K562 (cell line): ENCODE results near the gene STAU1. TPM values are rescaled to one million over a fixed set of nuclear protein-coding genes. Genes with fewer than 3 reads are reported as not detected.

Source experiments
- ATAC-seq: fragments of 200-7000 bp; cut with Tn5 transposase; 3 replicates; pipeline ENCODE4 v1.9.1; 2020; ENCODE audit warnings: moderate library complexity
- BruUV-seq: library from RNA; stranded (reverse); fragments of 400-500 nt; replicated peaks from 2 replicates; lab custom pipeline; 2021; lab: Mats Ljungman, UMichigan
- CTCF ChIA-PET: fragments of 300-600 bp; formaldehyde crosslinking; extraction: SDS; loops from one replicate; lab custom pipeline; 2021; ENCODE audit warnings: low intra/inter-chr PET ratio; lab: Yijun Ruan, JAX
- POLR2A ChIA-PET: fragments of 300-600, 350-650 bp; sonication (Branson Sonifier 250); formaldehyde crosslinking; extraction: SDS; loops from one replicate; lab custom pipeline; 2021; ENCODE audit warnings: antibody characterized with exemption, inconsistent platforms; lab: Yijun Ruan, JAX
- DNase-seq, 4 experiments: peaks; one replicate each; pipeline versions ENCODE4 v3.0.0 to v3.0.0-alpha.2; 2011 to 2018; ENCODE audit warnings: low spot score in 3 of 4, mixed read lengths in 3 of 4; ENCODE audit errors: extremely low read depth in 1 of 4
- FAIRE-seq: peaks from 2 replicates; lab custom pipeline; 2011; peaks lifted over from hg19 to GRCh38; lab: Jason Lieb, UNC
- H2AFZ ChIP-seq: 2 replicates; pipeline ENCODE4 v1.6.0; 2011; ENCODE audit warnings: low read depth, low read length, control low read depth, inconsistent platforms
- H3K27ac ChIP-seq: fragments of 200-600 bp; 3 replicates; pipeline ENCODE4 v1.8.0; 2011; ENCODE audit warnings: low read depth, mild to moderate bottlenecking, control low read depth, inconsistent platforms, low read length, moderate library complexity, mixed read lengths; ENCODE audit errors: extremely low read depth
- H3K27me3 ChIP-seq, 2 experiments: fragments of 300-600 bp in 1 of 2; 2 replicates in 1 of 2; 3 replicates in 1 of 2; pipeline versions ENCODE4 v1.6.0 to v1.8.0; 2011; ENCODE audit warnings: inconsistent platforms in 2 of 2, low read length in 2 of 2, mild to moderate bottlenecking in 1 of 2, mixed read lengths in 1 of 2, moderate library complexity in 1 of 2; ENCODE audit not compliant: control insufficient read depth in 2 of 2, insufficient read depth in 2 of 2
- H3K36me3 ChIP-seq: fragments of 300-600 bp; 3 replicates; pipeline ENCODE4 v1.8.0; 2011; ENCODE audit warnings: mild to moderate bottlenecking, low read length, inconsistent platforms; ENCODE audit not compliant: control insufficient read depth, insufficient read depth
- H3K4me1 ChIP-seq, 2 experiments: fragments of 200-600 bp in 1 of 2; replicated peaks in 1 of 2; 2 replicates in 1 of 2; 3 replicates in 1 of 2; pipeline versions ENCODE4 v1.5.1 to v1.8.0; 2011; ENCODE audit warnings: inconsistent platforms in 2 of 2, low read length in 2 of 2, mild to moderate bottlenecking in 1 of 2, mixed read lengths in 1 of 2, moderate library complexity in 1 of 2; ENCODE audit not compliant: control insufficient read depth in 2 of 2, insufficient read depth in 2 of 2
- H3K4me2 ChIP-seq: 2 replicates; pipeline ENCODE4 v1.6.1; 2011; ENCODE audit warnings: low read length, control low read depth, inconsistent platforms, mixed read lengths; ENCODE audit not compliant: insufficient read depth
- H3K4me3 ChIP-seq: fragments of 200-600 bp; sonication (generic), shearing (Covaris generic); 2 replicates; pipeline ENCODE4 v1.5.1; 2016; ENCODE audit warnings: control low read depth, inconsistent platforms
- H3K79me2 ChIP-seq: fragments of 200-600 bp; 3 replicates; pipeline ENCODE4 v1.8.0; 2011; ENCODE audit warnings: low read length, inconsistent platforms; ENCODE audit not compliant: control insufficient read depth, insufficient read depth
- H3K9ac ChIP-seq, 2 experiments: 2 replicates each; pipeline versions ENCODE4 v1.6.0 to v1.6.1; 2011; ENCODE audit warnings: low read depth in 2 of 2, low read length in 2 of 2, control low read depth in 1 of 2, inconsistent platforms in 1 of 2, mild to moderate bottlenecking in 1 of 2, mixed read lengths in 1 of 2; ENCODE audit not compliant: insufficient read depth in 1 of 2
- H3K9me1 ChIP-seq: one replicate; pipeline ENCODE4 v1.6.0; 2011; ENCODE audit warnings: inconsistent platforms, mild to moderate bottlenecking, low read length, moderate library complexity; ENCODE audit not compliant: control insufficient read depth, insufficient read depth
- H3K9me3 ChIP-seq: replicated peaks from 2 replicates; pipeline ENCODE4 v1.5.1; 2011; ENCODE audit warnings: low read depth, low read length, inconsistent platforms; ENCODE audit not compliant: control insufficient read depth, insufficient read depth
- H4K20me1 ChIP-seq: replicated peaks from 2 replicates; pipeline ENCODE4 v1.6.1; 2011; ENCODE audit warnings: low read length, inconsistent platforms, mixed read lengths; ENCODE audit not compliant: control insufficient read depth, insufficient read depth
- DMBX1 ChIP-seq: fragments of 250-450 bp; sonication (Bioruptor Pico); IDR thresholded peaks from 2 replicates; pipeline ENCODE4 v1.8.0; 2022; ENCODE audit warnings: inconsistent platforms, mild to moderate bottlenecking, moderate library complexity, borderline replicate concordance
- MAZ ChIP-seq, 2 experiments: fragments of 450-650 bp in 1 of 2; sonication (generic) in 1 of 2; formaldehyde crosslinking; IDR thresholded peaks in 1 of 2; conservative IDR thresholded peaks in 1 of 2; 2 replicates each; pipeline versions ENCODE4 v1.4.0 to v1.5.0; 2020; ENCODE audit warnings: mild to moderate bottlenecking in 1 of 2, missing genetic modification reagents in 1 of 2
- MECOM ChIP-seq: fragments of 250-450 bp; sonication (Bioruptor Pico); IDR thresholded peaks from 2 replicates; pipeline ENCODE4 v1.8.0; 2022; ENCODE audit warnings: inconsistent platforms
- MYNN ChIP-seq, 2 experiments: sonication (generic); formaldehyde crosslinking in 1 of 2; IDR thresholded peaks; 2 replicates each; pipeline versions ENCODE4 v1.5.0 to v1.6.1; 2016 to 2020; ENCODE audit warnings: antibody characterized with exemption in 1 of 2, missing genetic modification reagents in 1 of 2
- NELFE ChIP-seq: IDR thresholded peaks from 2 replicates; pipeline ENCODE4 v1.6.1; 2011; ENCODE audit warnings: mild to moderate bottlenecking; ENCODE audit not compliant: insufficient read depth, insufficient read length
- RBFOX2 ChIP-seq: fragments of 200-400 bp; formaldehyde crosslinking; IDR thresholded peaks from 2 replicates; pipeline ENCODE4 v1.6.1; 2017; ENCODE audit warnings: low read depth, mild to moderate bottlenecking, low read length, moderate library complexity
- SMARCE1 ChIP-seq: fragments of 450-650 bp; IDR thresholded peaks from 2 replicates; pipeline ENCODE4 v1.7.1; 2016; ENCODE audit warnings: mild to moderate bottlenecking
- THRB ChIP-seq: fragments of 450-650 bp; formaldehyde crosslinking; conservative IDR thresholded peaks from 2 replicates; pipeline ENCODE4 v1.4.0; 2022; ENCODE audit warnings: mild to moderate bottlenecking, missing genetic modification characterization
- ZNF398 ChIP-seq: fragments of 250-450 bp; sonication (Bioruptor Pico); IDR thresholded peaks from 2 replicates; pipeline ENCODE4 v1.8.0; 2021; ENCODE audit warnings: moderate library complexity, mild to moderate bottlenecking, inconsistent platforms
- ZNF644 ChIP-seq: fragments of 200-800 bp; sonication (Bioruptor generic); IDR thresholded peaks from 2 replicates; pipeline ENCODE4 v1.6.1; 2016; ENCODE audit warnings: low read depth, missing genetic modification characterization, missing compliant biosample characterization
- ZNF79 ChIP-seq: fragments of 250-450 bp; sonication (Bioruptor Pico); IDR thresholded peaks from 2 replicates; pipeline ENCODE4 v1.4.0; 2020; ENCODE audit warnings: low read depth, mild to moderate bottlenecking, moderate library complexity
- WGBS: fragments of 100-300 bp; shearing (Covaris generic); methylation state at CpG from one replicate; pipeline ENCODE4 v1.1.6; 2016; ENCODE audit warnings: low coverage, mixed read lengths; ENCODE audit not compliant: insufficient coverage; ENCODE audit errors: missing lambda C conversion rate; 5-methylcytosine and 5-hydroxymethylcytosine counted together
- in situ Hi-C: fragments of 300-500 bp; cut with MboI; formaldehyde crosslinking; loops from 4 replicates; pipeline ENCODE4 v1.15.0; 2018; ENCODE audit warnings: inconsistent platforms, mixed read lengths
- intact Hi-C: fragments of 100-400 bp; cut with micrococcal nuclease; formaldehyde crosslinking; loops from 2 replicates; pipeline ENCODE4 v1.14.2; 2022
- polyA plus RNA-seq, 8 experiments: library from polyadenylated mRNA; depleted of rRNA in 4 of 8; stranded (reverse) in 5 of 8; unstranded in 3 of 8; fragments of >200 nt; fragmentation: Nextera tagmentation in 2 of 8; fragmentation: Illumina TruSeq in 1 of 8; extraction: Ambion mirVana in 2 of 8; extraction: Trizol in 1 of 8; gene quantifications; 2 replicates each; pipeline versions ENCODE4 v1.2.1 to v1.2.3, GENCODE V29; 2011 to 2014; ENCODE audit warnings: inconsistent platforms in 1 of 8, missing spikeins in 1 of 8
- total RNA-seq, 7 experiments: library from RNA; depleted of rRNA in 6 of 7; stranded (reverse); fragments of >200 nt in 6 of 7; fragmentation: Illumina TruSeq in 2 of 7; extraction: Trizol in 2 of 7; gene quantifications; 2 replicates each; pipeline versions ENCODE4 v1.2.1 to v1.2.3, GENCODE V29; 2011 to 2021; ENCODE audit warnings: low replicate concordance in 1 of 7

Gene STAU1
- total and polyA plus RNA-seq, 9 of the 15 experiments (the other 6 are each of a cell fraction or from before 2014, with no cell fraction given) = 18.0 to 106 (median 50.6) TPM

- in situ Hi-C loops = no loop called here
- H3K36me3 ChIP-seq = peaks cover 84% of the 10 kb centered on the region; the same call in 2 of the 3 replicates
- H3K27ac ChIP-seq = no peak overlapping the region
- peak overlapping the region in 1 of 2 experiments; percentile 71; a peak in 2 of 4 replicates for H3K9ac ChIP-seq
- H3K9me1 ChIP-seq = no peaks in the 10 kb centered on the region
- no peaks in the 10 kb centered on the region for H3K79me2 ChIP-seq
- H3K4me1 ChIP-seq = peaks cover 0 to 4% of the 10 kb centered on the region in 2 experiments; a peak in 1 of 5 replicates
- peak in 1 of 4 experiments; percentile 14 for DNase-seq
- intact Hi-C loops = no loop called here
- 97% methylated on average over 7 of the region's 10 CpGs for WGBS
- POLR2A ChIA-PET = interaction anchor here (0.6 to 1.8 kb wide), 3 partner anchors 14 to 34 kb away, joined by 3 to 5 read pairs (median 4); no protein-coding TSS in a partner anchor
- no peaks in the 10 kb centered on the region for H3K9me3 ChIP-seq
- no peak for FAIRE-seq
- no TSS peak for BruUV-seq
- no peak overlapping the region for H3K4me2 ChIP-seq
- TF ChIP-seq RBFOX2 (peak; percentile 18; the same call in 1 of the 2 replicates), ZNF644 (tag) (no peak)
- TF ChIP-seq, all 486 proteins: peak for 1
- Histone ChIP-seq H4K20me1 (no peaks in the 10 kb centered on the region), H3K27me3 (no peaks in the 10 kb centered on the region), H2AFZ (no peak overlapping the region), H3K4me3 (no peak overlapping the region)
- ATAC-seq = no peak
- CTCF ChIA-PET = no interaction called here
Observed at GRCh38 chr20:49230021-49230420, 41.9 kb upstream of the STAU1 start.

GRCh38 chr20:49229381-49229780 lies 41.2 kb upstream of the STAU1 start:
- BruUV-seq = no TSS peak
- POLR2A ChIA-PET = no interaction called here
- DNase-seq = no peak
- Histone ChIP-seq H3K4me2 (no peak overlapping the region), H3K79me2 (no peaks in the 10 kb centered on the region), H3K27ac (no peak overlapping the region), H3K27me3 (no peaks in the 10 kb centered on the region), H3K9ac (no peak overlapping the region), H4K20me1 (no peaks in the 10 kb centered on the region), H2AFZ (no peak overlapping the region), H3K9me3 (no peaks in the 10 kb centered on the region), H3K9me1 (no peaks in the 10 kb centered on the region), H3K4me3 (no peak overlapping the region), H3K36me3 (peaks cover 84% of the 10 kb centered on the region), H3K4me1 (peaks cover 0 to 4% of the 10 kb centered on the region in 2 experiments; a peak in 1 of 5 replicates)
- intact Hi-C loops = no loop called here
- FAIRE-seq = no peak
- CTCF ChIA-PET = no interaction called here
- ATAC-seq = no peak
- in situ Hi-C loops = no loop called here
- 79% methylated on average over 2 of the region's 2 CpGs for WGBS
- TF ChIP-seq SMARCE1 (no peak), MAZ (CRISPR knock-in tag; conservative IDR thresholded peaks at IDR 0.05 in 1 of 2, IDR thresholded peaks at IDR 0.05 in 1 of 2) (no peak), MECOM (CRISPR knock-in tag) (no peak), MYNN (IDR thresholded peaks at IDR 0.05) (no peak), MYNN (CRISPR knock-in tag; IDR thresholded peaks at IDR 0.05) (no peak), ZNF79 (CRISPR knock-in tag) (no peak), THRB (CRISPR knock-in tag) (no peak), DMBX1 (CRISPR knock-in tag) (no peak), ZNF398 (CRISPR knock-in tag) (no peak), NELFE (no peak)
